Measurements from ENCODE around the gene IL17RC.

DNA sequence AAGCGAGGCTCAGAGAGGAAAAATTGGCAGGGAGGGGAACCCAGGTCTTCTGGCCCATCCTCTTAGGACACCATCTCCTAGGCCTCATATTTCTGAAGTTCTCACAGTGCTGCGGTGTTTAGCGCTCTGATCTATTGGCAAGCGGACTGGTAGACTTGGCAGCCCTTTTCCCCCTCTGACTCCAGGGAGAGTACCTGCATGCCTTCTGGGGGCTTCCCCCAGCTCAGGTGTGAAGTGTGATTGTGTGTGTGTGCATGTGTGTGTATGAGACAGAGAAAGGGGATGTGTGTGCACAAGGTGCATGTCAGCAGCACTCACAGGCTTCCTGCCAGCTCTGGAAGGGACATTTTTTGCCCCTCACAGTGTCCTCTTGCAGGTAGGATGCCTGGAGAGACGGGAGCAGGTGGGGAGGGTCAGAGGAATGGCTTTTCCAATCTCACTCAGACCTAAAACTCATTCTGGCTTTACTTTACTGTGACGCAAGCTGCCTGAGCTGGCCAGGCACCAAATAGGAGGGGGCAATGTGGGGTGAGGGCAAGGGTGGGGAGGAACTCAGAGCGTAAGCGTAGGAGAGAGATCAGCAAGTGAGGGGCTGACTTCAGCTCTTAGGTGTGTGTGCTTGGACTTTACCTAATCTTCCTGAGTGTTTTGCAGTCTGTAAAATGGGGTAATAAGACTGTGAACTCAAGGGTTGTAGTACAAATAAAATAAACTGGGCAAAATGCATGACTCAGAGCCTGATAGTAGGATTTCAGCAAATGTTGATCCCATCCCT, 18.2 kb upstream of the IL17RC start:
- TF ChIP-seq, protein P1, sequence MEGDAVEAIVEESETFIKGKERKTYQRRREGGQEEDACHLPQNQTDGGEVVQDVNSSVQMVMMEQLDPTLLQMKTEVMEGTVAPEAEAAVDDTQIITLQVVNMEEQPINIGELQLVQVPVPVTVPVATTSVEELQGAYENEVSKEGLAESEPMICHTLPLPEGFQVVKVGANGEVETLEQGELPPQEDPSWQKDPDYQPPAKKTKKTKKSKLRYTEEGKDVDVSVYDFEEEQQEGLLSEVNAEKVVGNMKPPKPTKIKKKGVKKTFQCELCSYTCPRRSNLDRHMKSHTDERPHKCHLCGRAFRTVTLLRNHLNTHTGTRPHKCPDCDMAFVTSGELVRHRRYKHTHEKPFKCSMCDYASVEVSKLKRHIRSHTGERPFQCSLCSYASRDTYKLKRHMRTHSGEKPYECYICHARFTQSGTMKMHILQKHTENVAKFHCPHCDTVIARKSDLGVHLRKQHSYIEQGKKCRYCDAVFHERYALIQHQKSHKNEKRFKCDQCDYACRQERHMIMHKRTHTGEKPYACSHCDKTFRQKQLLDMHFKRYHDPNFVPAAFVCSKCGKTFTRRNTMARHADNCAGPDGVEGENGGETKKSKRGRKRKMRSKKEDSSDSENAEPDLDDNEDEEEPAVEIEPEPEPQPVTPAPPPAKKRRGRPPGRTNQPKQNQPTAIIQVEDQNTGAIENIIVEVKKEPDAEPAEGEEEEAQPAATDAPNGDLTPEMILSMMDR (conservative IDR thresholded peaks at IDR 0.05): no peak
- no peak for TF ChIP-seq ZFX (IDR thresholded peaks at IDR 0.05)

Measured in C4-2B (cell line).